ENCODE measurements around the gene TSHZ2.

Gene TSHZ2

DNA sequence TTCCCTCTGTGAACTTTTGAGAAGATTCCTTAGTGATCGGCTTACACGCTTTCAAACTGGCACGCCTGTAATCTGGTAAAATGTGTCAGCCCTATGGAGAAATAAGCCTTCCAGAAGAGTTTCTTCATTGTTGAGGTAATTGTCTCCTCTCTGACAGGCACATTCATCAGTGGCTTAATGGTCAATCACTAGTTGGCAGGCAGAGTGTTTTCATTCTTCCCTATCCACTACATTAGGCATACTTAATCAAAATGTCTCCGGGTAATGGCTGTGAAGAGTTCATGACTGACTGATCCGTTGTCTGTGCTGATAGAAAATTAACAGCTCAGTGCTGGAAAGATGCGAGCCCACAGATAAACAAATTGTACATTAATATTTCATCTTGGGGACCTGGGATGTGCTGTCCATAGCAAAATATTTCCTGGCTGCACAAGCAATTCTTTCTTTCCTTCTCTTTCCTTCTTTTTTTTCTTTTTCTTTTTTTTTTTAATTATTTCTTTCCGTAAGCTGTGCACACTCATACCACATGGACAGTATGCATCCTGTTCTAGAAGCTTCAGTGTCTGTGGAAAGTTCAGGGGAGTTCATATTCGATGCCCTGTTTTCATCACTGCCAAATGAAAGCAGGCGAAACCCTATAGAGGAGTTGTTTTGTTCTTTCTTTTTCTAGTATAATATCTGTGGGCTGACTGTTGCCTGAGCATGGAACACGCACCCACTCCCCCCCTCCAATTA lies 31.4 kb downstream of the TSHZ2 start:
- FAIRE-seq: no peak
- no peak for DNase-seq (ENCODE audit: insufficient read length, low spot score)
- TF ChIP-seq, protein P1, sequence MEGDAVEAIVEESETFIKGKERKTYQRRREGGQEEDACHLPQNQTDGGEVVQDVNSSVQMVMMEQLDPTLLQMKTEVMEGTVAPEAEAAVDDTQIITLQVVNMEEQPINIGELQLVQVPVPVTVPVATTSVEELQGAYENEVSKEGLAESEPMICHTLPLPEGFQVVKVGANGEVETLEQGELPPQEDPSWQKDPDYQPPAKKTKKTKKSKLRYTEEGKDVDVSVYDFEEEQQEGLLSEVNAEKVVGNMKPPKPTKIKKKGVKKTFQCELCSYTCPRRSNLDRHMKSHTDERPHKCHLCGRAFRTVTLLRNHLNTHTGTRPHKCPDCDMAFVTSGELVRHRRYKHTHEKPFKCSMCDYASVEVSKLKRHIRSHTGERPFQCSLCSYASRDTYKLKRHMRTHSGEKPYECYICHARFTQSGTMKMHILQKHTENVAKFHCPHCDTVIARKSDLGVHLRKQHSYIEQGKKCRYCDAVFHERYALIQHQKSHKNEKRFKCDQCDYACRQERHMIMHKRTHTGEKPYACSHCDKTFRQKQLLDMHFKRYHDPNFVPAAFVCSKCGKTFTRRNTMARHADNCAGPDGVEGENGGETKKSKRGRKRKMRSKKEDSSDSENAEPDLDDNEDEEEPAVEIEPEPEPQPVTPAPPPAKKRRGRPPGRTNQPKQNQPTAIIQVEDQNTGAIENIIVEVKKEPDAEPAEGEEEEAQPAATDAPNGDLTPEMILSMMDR (IDR thresholded peaks at IDR 0.05; ENCODE audit: insufficient read depth, missing control alignments): no peak

DNA sequence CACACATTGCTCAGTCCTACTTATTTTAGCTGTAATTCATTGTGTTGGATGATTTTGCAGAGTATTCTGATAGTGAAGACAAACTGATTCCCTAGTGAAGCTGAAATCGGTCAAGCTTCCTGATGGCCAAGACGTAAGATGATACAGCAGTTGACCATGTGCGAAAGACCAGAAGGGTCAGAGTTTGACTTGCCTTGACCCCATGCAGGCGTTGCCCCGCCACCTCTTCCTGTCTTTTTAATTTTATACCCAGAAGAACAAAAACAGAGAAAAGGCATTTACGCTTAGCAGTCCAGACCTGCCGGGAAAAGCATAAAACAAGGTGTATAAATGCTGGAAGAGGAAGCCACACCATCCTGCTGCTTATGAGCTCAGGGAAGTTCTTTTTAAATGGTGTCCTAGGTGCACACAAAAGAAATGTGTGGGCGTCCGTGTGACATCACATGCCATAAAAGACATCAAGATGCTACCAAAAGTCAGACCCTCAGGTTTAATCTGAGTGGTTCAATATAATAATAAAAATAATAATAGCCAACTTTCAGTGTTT lies 32.2 kb downstream of the TSHZ2 start:
- no peak for DNase-seq (ENCODE audit: insufficient read length, low spot score)
- TF ChIP-seq, protein P1 (IDR thresholded peaks at IDR 0.05; ENCODE audit: insufficient read depth, missing control alignments): no peak
- FAIRE-seq: no peak

GRCh38 chr20:53009979-53010735 lies 38.0 kb downstream of the TSHZ2 start:
- TF ChIP-seq, protein P1 (IDR thresholded peaks at IDR 0.05; ENCODE audit: insufficient read depth, missing control alignments): no peak
- no peak for DNase-seq (ENCODE audit: insufficient read length, low spot score)
- FAIRE-seq: no peak

DNA sequence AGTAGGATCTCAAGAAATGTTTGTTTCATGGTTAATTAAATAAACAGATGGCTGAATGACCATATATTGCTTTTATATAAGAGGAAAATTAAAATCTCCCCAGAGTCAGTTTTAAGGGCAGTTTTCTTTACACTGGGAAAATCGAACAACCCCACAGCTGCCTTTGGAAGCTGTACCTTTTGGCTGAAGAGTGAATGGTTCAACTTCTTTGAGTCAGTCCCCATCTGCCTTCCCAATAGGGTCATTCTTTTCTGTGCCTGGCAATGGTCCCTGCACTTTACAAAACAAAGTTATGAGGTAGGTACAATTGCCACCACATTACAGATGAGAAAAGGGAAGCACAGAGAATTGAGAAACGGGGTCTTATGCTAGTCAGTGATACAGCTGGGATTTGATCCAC lies 39.5 kb downstream of the TSHZ2 start:
- FAIRE-seq: no peak

GRCh38 chr20:53013183-53013582 lies 41.0 kb downstream of the TSHZ2 start:
- DNase-seq (ENCODE audit: insufficient read length, low spot score) (no peak), FAIRE-seq (no peak)
- TF ChIP-seq, protein P1 (IDR thresholded peaks at IDR 0.05; ENCODE audit: insufficient read depth, missing control alignments): no peak

More for the DNA sequence above, 39.5 kb downstream of the TSHZ2 start:
- no peak for DNase-seq (ENCODE audit: insufficient read length, low spot score)
- TF ChIP-seq, protein P1 (IDR thresholded peaks at IDR 0.05; ENCODE audit: insufficient read depth, missing control alignments): no peak

GRCh38 chr20:53013847-53014246 lies 41.7 kb downstream of the TSHZ2 start:
- TF ChIP-seq, protein P1 (IDR thresholded peaks at IDR 0.05; ENCODE audit: insufficient read depth, missing control alignments): no peak
- no peak for DNase-seq (ENCODE audit: insufficient read length, low spot score)
- no peak for FAIRE-seq
